OCI-LY1 (cell line): ENCODE results near the gene CAPN6.

Experiments
- CTCF ChIP-seq: fragments of 200-600 bp; sonication (generic), shearing (Covaris generic); IDR thresholded peaks from 2 replicates; pipeline ENCODE4 v1.5.1; 2017; ENCODE audit warnings: mild to moderate bottlenecking, antibody characterized with exemption, low read length, moderate library complexity, mixed read lengths
- EZH2 ChIP-seq: fragments of 200-600 bp; sonication (generic), shearing (Covaris generic); IDR thresholded peaks from 2 replicates; pipeline ENCODE4 v1.8.0; 2017; ENCODE audit warnings: borderline replicate concordance, mixed run types, mild to moderate bottlenecking, antibody characterized with exemption, low read length, moderate library complexity, mixed read lengths

GRCh38 chrX:111282991-111283390, 12.7 kb upstream of the CAPN6 start:
- TF ChIP-seq CTCF (no peak), EZH2 (no peak)
